ENCODE results near the gene HEPACAM. TPM values are rescaled to one million over a fixed set of nuclear protein-coding genes. Genes with fewer than 3 reads are reported as not detected.

The HEPACAM gene
- total and polyA plus RNA-seq, 8 donors, result 0.04 to 0.31 (median 0.07) TPM; not detected in 3

DNA sequence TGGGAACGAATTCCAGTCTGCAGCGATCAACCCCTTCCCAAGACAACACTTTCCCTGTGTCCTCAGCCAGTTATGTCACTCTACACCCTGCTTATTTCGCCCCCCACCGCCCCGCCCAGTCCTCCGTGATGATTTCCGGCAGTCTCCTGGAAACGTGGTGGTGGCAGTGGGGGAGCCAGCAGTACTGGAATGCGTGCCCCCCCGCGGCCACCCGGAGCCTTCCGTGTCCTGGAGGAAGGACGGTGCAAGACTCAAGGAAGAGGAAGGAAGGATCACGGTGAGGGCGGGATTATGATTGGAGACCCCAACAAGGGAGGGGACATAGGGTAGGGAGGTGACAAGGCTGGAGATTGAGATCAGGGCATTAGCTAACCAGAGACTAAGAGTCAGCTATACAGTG lies 66.5 kb downstream of the HEPACAM start:
- Histone ChIP-seq H3K27me3 (peaks cover 75 to 100% of the 10 kb centered on the region in 2 donors), H3K36me3 (no peaks in the 10 kb centered on the region), H3K27ac (no peak overlapping the region), H3K9me3 (no peaks in the 10 kb centered on the region), H3K4me1 (peaks cover 9 to 45% of the 10 kb centered on the region in 2 donors), H3K4me3 (no peak overlapping the region)
- intact Hi-C loops (cut with DNase I), result no loop called here
- TF ChIP-seq, protein P1, sequence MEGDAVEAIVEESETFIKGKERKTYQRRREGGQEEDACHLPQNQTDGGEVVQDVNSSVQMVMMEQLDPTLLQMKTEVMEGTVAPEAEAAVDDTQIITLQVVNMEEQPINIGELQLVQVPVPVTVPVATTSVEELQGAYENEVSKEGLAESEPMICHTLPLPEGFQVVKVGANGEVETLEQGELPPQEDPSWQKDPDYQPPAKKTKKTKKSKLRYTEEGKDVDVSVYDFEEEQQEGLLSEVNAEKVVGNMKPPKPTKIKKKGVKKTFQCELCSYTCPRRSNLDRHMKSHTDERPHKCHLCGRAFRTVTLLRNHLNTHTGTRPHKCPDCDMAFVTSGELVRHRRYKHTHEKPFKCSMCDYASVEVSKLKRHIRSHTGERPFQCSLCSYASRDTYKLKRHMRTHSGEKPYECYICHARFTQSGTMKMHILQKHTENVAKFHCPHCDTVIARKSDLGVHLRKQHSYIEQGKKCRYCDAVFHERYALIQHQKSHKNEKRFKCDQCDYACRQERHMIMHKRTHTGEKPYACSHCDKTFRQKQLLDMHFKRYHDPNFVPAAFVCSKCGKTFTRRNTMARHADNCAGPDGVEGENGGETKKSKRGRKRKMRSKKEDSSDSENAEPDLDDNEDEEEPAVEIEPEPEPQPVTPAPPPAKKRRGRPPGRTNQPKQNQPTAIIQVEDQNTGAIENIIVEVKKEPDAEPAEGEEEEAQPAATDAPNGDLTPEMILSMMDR (IDR thresholded peaks at IDR 0.05), result no peak
- DNase-seq, result no peak
- no peak for ATAC-seq

Other genes with a start within 250 kb of the HEPACAM start
- 10 to 100 TPM; 50.5 to 62.1 TPM for gene NRGN, start 196.1 kb downstream of the HEPACAM start, total RNA-seq
- gene NRGN, start 196.1 kb downstream of the HEPACAM start, polyA plus RNA-seq (ENCODE audit: insufficient read length in 6 of 6), result 10 to 100 TPM; 16.5 to 25.1 (median 22.1) TPM
- gene VSIG2, start 183.8 kb downstream of the HEPACAM start, total RNA-seq, result 10 to 100 TPM; 16.0 to 35.6 TPM
- 10 to 100 TPM; 25.0 to 32.6 (median 27.5) TPM for gene VSIG2, start 183.8 kb downstream of the HEPACAM start, polyA plus RNA-seq (ENCODE audit: insufficient read length in 6 of 6)
- gene ESAM, start 173.8 kb downstream of the HEPACAM start, total RNA-seq, result 100 to 1,000 TPM; 116 to 119 TPM
- 100 to 1,000 TPM; 103 to 139 (median 121) TPM for gene ESAM, start 173.8 kb downstream of the HEPACAM start, polyA plus RNA-seq (ENCODE audit: insufficient read length in 6 of 6)
- gene MSANTD2, start 135.6 kb downstream of the HEPACAM start, total RNA-seq, result 10 to 100 TPM in 1 of 2 donors, 1 to 10 TPM in 1; 9.4 to 12.2 TPM
- gene MSANTD2, start 135.6 kb downstream of the HEPACAM start, polyA plus RNA-seq (ENCODE audit: insufficient read length in 6 of 6), result 10 to 100 TPM; 33.5 to 46.3 (median 44.0) TPM
- gene ROBO3, start 70.6 kb downstream of the HEPACAM start, total RNA-seq, result 10 to 100 TPM; 11.0 to 11.4 TPM
- gene ROBO3, start 70.6 kb downstream of the HEPACAM start, polyA plus RNA-seq (ENCODE audit: insufficient read length in 6 of 6), result 10 to 100 TPM; 38.8 to 54.8 (median 49.1) TPM
- 10 to 100 TPM; 38.2 to 39.4 TPM for gene ROBO4, start 38.2 kb downstream of the HEPACAM start, total RNA-seq
- 10 to 100 TPM; 31.1 to 61.9 (median 49.4) TPM for gene ROBO4, start 38.2 kb downstream of the HEPACAM start, polyA plus RNA-seq (ENCODE audit: insufficient read length in 6 of 6)
- gene HEPN1, start 16.8 kb downstream of the HEPACAM start, total RNA-seq, result not detected
- gene HEPN1, start 16.8 kb downstream of the HEPACAM start, polyA plus RNA-seq (ENCODE audit: insufficient read length in 6 of 6), result under 1 TPM in 1 of 6 donors, not detected in 5; 0.15 TPM
- gene CCDC15, start 18.2 kb upstream of the HEPACAM start, total RNA-seq, result 1 to 10 TPM; 1.7 to 2.7 TPM
- 10 to 100 TPM in 1 of 6 donors, 1 to 10 TPM in 5; 5.1 to 10.1 (median 6.5) TPM for gene CCDC15, start 18.2 kb upstream of the HEPACAM start, polyA plus RNA-seq (ENCODE audit: insufficient read length in 6 of 6)
- 10 to 100 TPM; 19.3 to 42.5 TPM for gene SLC37A2, start 127.3 kb upstream of the HEPACAM start, total RNA-seq
- gene SLC37A2, start 127.3 kb upstream of the HEPACAM start, polyA plus RNA-seq (ENCODE audit: insufficient read length in 6 of 6), result 1 to 10 TPM; 2.2 to 4.0 (median 3.2) TPM
- gene TMEM218, start 175.6 kb upstream of the HEPACAM start, total RNA-seq, result 10 to 100 TPM; 19.9 to 28.1 TPM
- 10 to 100 TPM; 51.6 to 58.7 (median 53.6) TPM for gene TMEM218, start 175.6 kb upstream of the HEPACAM start, polyA plus RNA-seq (ENCODE audit: insufficient read length in 6 of 6)
- 10 to 100 TPM in 1 of 2 donors, 1 to 10 TPM in 1; 6.7 to 13.1 TPM for gene PKNOX2, start 228.7 kb upstream of the HEPACAM start, total RNA-seq
- 10 to 100 TPM; 14.1 to 18.9 (median 17.3) TPM for gene PKNOX2, start 228.7 kb upstream of the HEPACAM start, polyA plus RNA-seq (ENCODE audit: insufficient read length in 6 of 6)